Esophagus muscularis mucosa (tissue), 4 donors: ENCODE measurements around the gene ANKRD44. TPM values are rescaled to one million over a fixed set of nuclear protein-coding genes. Genes with fewer than 3 reads are reported as not detected.
"Not testable (repeated sequence)": the region's sequence is repeated elsewhere in the genome, so short reads cannot be mapped to it uniquely, and the experiment has no call there.

Source experiments
- DNase-seq: peaks from one replicate; pipeline ENCODE4 v3.0.0-alpha.2; 2017; ENCODE audit errors: extremely low spot score
- H3K27ac ChIP-seq, 4 donors: fragments of 200-600 bp; sonication (generic); replicated peaks in 1 of 4; 1 replicate in 3 of 4; 2 replicates in 1 of 4; pipeline ENCODE4 v1.5.1; 2016 to 2019; ENCODE audit warnings: mild to moderate bottlenecking in 1 of 4
- H3K27me3 ChIP-seq, 4 donors: fragments of 200-600 bp; sonication (generic); one replicate each; pipeline versions ENCODE4 v1.5.1 to v1.6.0; 2016 to 2019
- H3K36me3 ChIP-seq, 4 donors: fragments of 200-600 bp; sonication (generic); one replicate each; pipeline ENCODE4 v1.5.1; 2016 to 2019
- H3K4me1 ChIP-seq, 4 donors: fragments of 200-600 bp; sonication (generic); one replicate each; pipeline ENCODE4 v1.5.1; 2016 to 2019
- H3K4me3 ChIP-seq, 4 donors: fragments of 200-600 bp; sonication (generic); 1 replicate in 2 of 4; 2 replicates in 2 of 4; pipeline ENCODE4 v1.5.1; 2016 to 2019; ENCODE audit warnings: mild to moderate bottlenecking in 4 of 4, moderate library complexity in 1 of 4
- H3K9me3 ChIP-seq, 4 donors: fragments of 200-600 bp; sonication (generic); 1 replicate in 3 of 4; 2 replicates in 1 of 4; pipeline ENCODE4 v1.5.1; 2016 to 2019
- CTCF ChIP-seq, 3 experiments: fragments of 200-600 bp in 2 of 3; fragments of 450-650 bp in 1 of 3; sonication (generic) in 2 of 3; IDR thresholded peaks; one replicate each; pipeline ENCODE4 v1.5.1; 2017 to 2019; ENCODE audit warnings: antibody characterized with exemption in 3 of 3, mild to moderate bottlenecking in 2 of 3, moderate library complexity in 1 of 3
- EP300 ChIP-seq: sonication (generic); formaldehyde crosslinking; IDR thresholded peaks from one replicate; pipeline ENCODE4 v1.6.1; 2017; ENCODE audit warnings: antibody characterized with exemption
- POLR2A ChIP-seq: fragments of 450-650 bp; IDR thresholded peaks from one replicate; pipeline ENCODE4 v1.6.1; 2017; ENCODE audit warnings: antibody characterized with exemption, moderate library complexity, mild to moderate bottlenecking, low read depth
- POLR2AphosphoS5 ChIP-seq, 2 donors: sonication (generic); formaldehyde crosslinking; IDR thresholded peaks; one replicate each; pipeline ENCODE4 v1.6.1; 2017; ENCODE audit warnings: antibody characterized with exemption in 2 of 2
- WGBS: methylation state at CpG from one replicate; pipeline ENCODE4 v1.1.5; 2018; 5-methylcytosine and 5-hydroxymethylcytosine counted together
- intact Hi-C: fragments of 100-400 bp; cut with DNase I; formaldehyde crosslinking; loops from one replicate; pipeline ENCODE4 v1.15.1; 2023
- total RNA-seq, 4 donors: library from RNA; depleted of rRNA; stranded (reverse); fragments of >200 nt; gene quantifications; one replicate each; pipeline versions ENCODE4 v1.1.0 to v1.2.1, GENCODE V29; 2016

The ANKRD44 gene
- total RNA-seq, 4 donors from 2014 or later, result 41.4 to 76.6 (median 48.1) TPM

- WGBS, result 99% methylated on average over 2 of the region's 2 CpGs
- Histone ChIP-seq H3K9me3 (no peaks in the 10 kb centered on the region), H3K4me1 (no peaks in the 10 kb centered on the region), H3K4me3 (no peak overlapping the region), H3K27ac (no peak overlapping the region), H3K36me3 (peaks cover 0 to 34% (median 19%) of the 10 kb centered on the region in 4 donors), H3K27me3 (no peaks in the 10 kb centered on the region)
- no peak for DNase-seq
- no peak for TF ChIP-seq POLR2A
- intact Hi-C loops, result loop anchor here (5.0 to 10.0 kb wide), 3 partner anchors 162 to 364 kb away; partner anchors contain the start of gene ANKRD44
These were observed 297.5 kb downstream of the ANKRD44 start for GRCh38 chr2:197013098-197013497.

- TF ChIP-seq POLR2A, result no peak
- TF ChIP-seq POLR2AphosphoS5 (IDR thresholded peaks at IDR 0.05), result peak in 1 of 2 donors; percentile 8
- peak; percentile 70 to 77 (median 74) for TF ChIP-seq CTCF (IDR thresholded peaks at IDR 0.05)
These were observed 298.6 kb downstream of the ANKRD44 start for GRCh38 chr2:197011801-197012641.

GRCh38 chr2:197011021-197011417 is 299.6 kb downstream of the ANKRD44 start:
- intact Hi-C loops, result loop anchor here (5.0 to 10.0 kb wide), 3 partner anchors 164 to 366 kb away; partner anchors contain the start of gene ANKRD44
- H3K4me3 ChIP-seq, result no peak overlapping the region
- H3K36me3 ChIP-seq, result peaks cover 0 to 55% (median 27%) of the 10 kb centered on the region in 4 donors
- WGBS, result 86% methylated on average over 2 of the region's 2 CpGs
- no peak overlapping the region for H3K27ac ChIP-seq
- no peaks in the 10 kb centered on the region for H3K27me3 ChIP-seq
- no peaks in the 10 kb centered on the region for H3K9me3 ChIP-seq
- H3K4me1 ChIP-seq, result no peaks in the 10 kb centered on the region
- TF ChIP-seq POLR2AphosphoS5 (IDR thresholded peaks at IDR 0.05) (no peak), POLR2A (no peak), EP300 (no peak), CTCF (IDR thresholded peaks at IDR 0.05) (no peak)
- DNase-seq, result no peak

More at GRCh38 chr2:197011801-197012641, 298.6 kb downstream of the ANKRD44 start:
- no peaks in the 10 kb centered on the region for H3K4me1 ChIP-seq
- no peak overlapping the region for H3K27ac ChIP-seq
- peaks cover 0 to 45% (median 20%) of the 10 kb centered on the region in 4 donors for H3K36me3 ChIP-seq
- intact Hi-C loops, result loop anchor here (5.0 to 10.0 kb wide), 3 partner anchors 163 to 365 kb away; partner anchors contain the start of gene ANKRD44
- H3K27me3 ChIP-seq, result no peaks in the 10 kb centered on the region
- no peak for DNase-seq
- no peaks in the 10 kb centered on the region for H3K9me3 ChIP-seq
- WGBS, result 32% methylated on average over 5 of the region's 5 CpGs
- H3K4me3 ChIP-seq, result no peak overlapping the region

GRCh38 chr2:197010200-197011020 is 300.2 kb downstream of the ANKRD44 start:
- H3K4me1 ChIP-seq, result no peaks in the 10 kb centered on the region
- DNase-seq, result no peak
- 88% methylated on average over 16 of the region's 23 CpGs for WGBS
- intact Hi-C loops, result loop anchor here (5.0 to 10.0 kb wide), 3 partner anchors 164 to 367 kb away; partner anchors contain the start of gene ANKRD44
- TF ChIP-seq CTCF (IDR thresholded peaks at IDR 0.05) (no peak), POLR2AphosphoS5 (IDR thresholded peaks at IDR 0.05) (no peak)
- H3K27me3 ChIP-seq, result no peaks in the 10 kb centered on the region
- no peak overlapping the region for H3K4me3 ChIP-seq
- H3K27ac ChIP-seq, result no peak overlapping the region
- H3K9me3 ChIP-seq, result no peaks in the 10 kb centered on the region
- peaks cover 0 to 61% (median 32%) of the 10 kb centered on the region in 4 donors for H3K36me3 ChIP-seq

GRCh38 chr2:197008741-197009341 is 301.7 kb downstream of the ANKRD44 start:
- DNase-seq, H3K27me3 ChIP-seq, H3K27ac ChIP-seq, H3K4me3 ChIP-seq, H3K9me3 ChIP-seq, intact Hi-C loops, H3K4me1 ChIP-seq: not testable (repeated sequence)
- 93% methylated on average over 13 of the region's 13 CpGs for WGBS
- peaks cover 0 to 63% (median 33%) of the 10 kb centered on the region in 4 donors for H3K36me3 ChIP-seq
